Ishikawa (cell line): Measurements from ENCODE around the gene EPHB1.

Source experiments
- CEBPB ChIP-seq: IDR thresholded peaks from 2 replicates; pipeline ENCODE4 v1.6.1; 2012
- CREB1 ChIP-seq: IDR thresholded peaks from 2 replicates; pipeline ENCODE4 v1.6.1; 2012; ENCODE audit warnings: low read depth
- EGR1 ChIP-seq: IDR thresholded peaks from 2 replicates; pipeline ENCODE4 v1.6.1; 2012
- EP300 ChIP-seq: IDR thresholded peaks from 2 replicates; pipeline ENCODE4 v1.6.1; 2012; ENCODE audit warnings: borderline replicate concordance
- FOXM1 ChIP-seq: IDR thresholded peaks from 2 replicates; pipeline ENCODE4 v1.6.1; 2012; ENCODE audit warnings: low read depth, borderline replicate concordance
- MAX ChIP-seq: IDR thresholded peaks from 2 replicates; pipeline ENCODE4 v1.6.1; 2012
- NFIC ChIP-seq: IDR thresholded peaks from 2 replicates; pipeline ENCODE4 v1.6.1; 2012
- RAD21 ChIP-seq: IDR thresholded peaks from 2 replicates; pipeline ENCODE4 v1.6.1; 2012; ENCODE audit warnings: low read depth
- REST ChIP-seq: IDR thresholded peaks from 2 replicates; pipeline ENCODE4 v1.6.1; 2012; ENCODE audit warnings: low read depth, mild to moderate bottlenecking
- TAF1 ChIP-seq: IDR thresholded peaks from 2 replicates; pipeline ENCODE4 v1.6.1; 2012; ENCODE audit warnings: low read depth, mild to moderate bottlenecking
- TCF12 ChIP-seq: IDR thresholded peaks from 2 replicates; pipeline ENCODE4 v1.6.1; 2012; ENCODE audit warnings: low read depth
- TEAD4 ChIP-seq: IDR thresholded peaks from 2 replicates; pipeline ENCODE4 v1.6.1; 2012
- USF1 ChIP-seq: IDR thresholded peaks from 2 replicates; pipeline ENCODE4 v1.6.1; 2012
- YY1 ChIP-seq: IDR thresholded peaks from 2 replicates; pipeline ENCODE4 v1.6.1; 2012; ENCODE audit warnings: low read depth
- ZBTB7A ChIP-seq: IDR thresholded peaks from 2 replicates; pipeline ENCODE4 v1.6.1; 2012; ENCODE audit warnings: low read depth

The EPHB1 gene

GRCh38 chr3:134816623-134817022, 21.6 kb downstream of the EPHB1 start:
- TF ChIP-seq TCF12 (no peak), TEAD4 (no peak), TAF1 (no peak), FOXM1 (no peak), CEBPB (no peak), EGR1 (no peak), USF1 (no peak), REST (no peak), NFIC (no peak), EP300 (no peak), RAD21 (no peak), YY1 (no peak), ZBTB7A (no peak)

GRCh38 chr3:134817297-134817696, 22.2 kb downstream of the EPHB1 start:
- TF ChIP-seq RAD21, result no peak

GRCh38 chr3:134820994-134821393, 25.9 kb downstream of the EPHB1 start:
- TF ChIP-seq TEAD4 (no peak), MAX (no peak), NFIC (no peak), CREB1 (no peak), USF1 (no peak), REST (no peak), FOXM1 (no peak), TAF1 (no peak), EP300 (no peak), RAD21 (no peak)

GRCh38 chr3:134822090-134822489, 27.0 kb downstream of the EPHB1 start:
- no peak for TF ChIP-seq EP300
- no peak for TF ChIP-seq NFIC
- TF ChIP-seq MAX, result no peak
- no peak for TF ChIP-seq CEBPB
- no peak for TF ChIP-seq EGR1
- TF ChIP-seq TAF1, result no peak
- TF ChIP-seq ZBTB7A, result no peak

- no peak for TF ChIP-seq MAX
- no peak for TF ChIP-seq USF1
- no peak for TF ChIP-seq RAD21
- no peak for TF ChIP-seq TAF1
- TF ChIP-seq REST, result no peak
- TF ChIP-seq YY1, result no peak
- no peak for TF ChIP-seq EGR1
- TF ChIP-seq TEAD4, result no peak
- TF ChIP-seq FOXM1, result no peak
These were observed 28.6 kb downstream of the EPHB1 start for GRCh38 chr3:134823679-134824078.
